Ovary (tissue), 1 donor: Measurements from ENCODE around the gene FGFR2.

Experiments used
- EP300 ChIP-seq: sonication (generic); formaldehyde crosslinking; IDR thresholded peaks from one replicate; pipeline ENCODE4 v1.6.1; 2017; ENCODE audit warnings: antibody characterized with exemption
- POLR2A ChIP-seq: fragments of 450-650 bp; IDR thresholded peaks from one replicate; pipeline ENCODE4 v1.6.1; 2017; ENCODE audit warnings: antibody characterized with exemption, mild to moderate bottlenecking, moderate library complexity

- no peak for TF ChIP-seq EP300
- no peak for TF ChIP-seq POLR2A
These were observed 4.8 kb downstream of the FGFR2 start for GRCh38 chr10:121593281-121594075.
